Activated B cell treated with CpG ODN at 0.5 μM for 24 hours (primary cell): ENCODE data around the gene TUBGCP3. TPM values are rescaled to one million over a fixed set of nuclear protein-coding genes. Genes with fewer than 3 reads are reported as not detected.

Source experiments
- ATAC-seq: fragments of 200-7000 bp; cut with Tn5 transposase; one replicate; pipeline ENCODE4 v1.10.0; 2021; ENCODE audit warnings: low read depth, mild to moderate bottlenecking, moderate library complexity
- CTCF ChIA-PET: fragments of 350-600 bp; sonication (Branson Sonifier 250); formaldehyde crosslinking; loops from one replicate; lab custom pipeline; 2021; ENCODE audit warnings: antibody characterized with exemption; lab: Charles Lee
- POLR2A ChIA-PET: fragments of 350-600 bp; sonication (Branson Sonifier 250); formaldehyde crosslinking; loops from one replicate; lab custom pipeline; 2021; ENCODE audit warnings: antibody characterized with exemption; lab: Charles Lee
- DNase-seq: peaks from one replicate; pipeline ENCODE4 v3.0.0; 2022
- H3K27ac Mint-ChIP-seq: one replicate; pipeline ENCODE4 v1.8.0; 2020; ENCODE audit warnings: mixed read lengths
- H3K27me3 Mint-ChIP-seq: one replicate; pipeline ENCODE4 v1.8.0; 2021; ENCODE audit warnings: mixed read lengths
- H3K36me3 Mint-ChIP-seq: one replicate; pipeline ENCODE4 v1.8.0; 2021; ENCODE audit warnings: low read depth, mixed read lengths
- H3K4me1 Mint-ChIP-seq: one replicate; pipeline ENCODE4 v1.8.0; 2021; ENCODE audit warnings: mixed read lengths
- H3K4me3 Mint-ChIP-seq: one replicate; pipeline ENCODE4 v1.8.0; 2020; ENCODE audit warnings: mild to moderate bottlenecking, mixed read lengths
- H3K9me3 Mint-ChIP-seq: one replicate; pipeline ENCODE4 v1.8.0; 2020; ENCODE audit warnings: mixed read lengths
- CTCF ChIP-seq: fragments of 200-600 bp; IDR thresholded peaks from one replicate; pipeline ENCODE4 v1.8.0; 2022; ENCODE audit warnings: antibody characterized with exemption, mild to moderate bottlenecking
- intact Hi-C: fragments of 100-400 bp; cut with micrococcal nuclease; formaldehyde crosslinking; loops from one replicate; pipeline ENCODE4 v1.15.1; 2024
- total RNA-seq: library from RNA; stranded (reverse); gene quantifications from 2 replicates; pipeline ENCODE4 v1.2.3, GENCODE V29; 2022

Gene TUBGCP3
- total RNA-seq, 1 donor from 2014 or later = 57.4 TPM

GRCh38 chr13:112477070-112477619 is 110.8 kb downstream of the TUBGCP3 start:
- no peak overlapping the region for H3K27ac Mint-ChIP-seq
- CTCF ChIA-PET = no interaction called here
- no peak overlapping the region for H3K4me3 Mint-ChIP-seq
- H3K27me3 Mint-ChIP-seq = no peaks in the 10 kb centered on the region
- no peaks in the 10 kb centered on the region for H3K4me1 Mint-ChIP-seq
- POLR2A ChIA-PET = no interaction called here
- ATAC-seq (no peak), DNase-seq (no peak)
- H3K9me3 Mint-ChIP-seq = peaks cover 8% of the 10 kb centered on the region
- intact Hi-C loops = no loop called here
- no peak for TF ChIP-seq CTCF
- peaks cover 3% of the 10 kb centered on the region for H3K36me3 Mint-ChIP-seq

DNA sequence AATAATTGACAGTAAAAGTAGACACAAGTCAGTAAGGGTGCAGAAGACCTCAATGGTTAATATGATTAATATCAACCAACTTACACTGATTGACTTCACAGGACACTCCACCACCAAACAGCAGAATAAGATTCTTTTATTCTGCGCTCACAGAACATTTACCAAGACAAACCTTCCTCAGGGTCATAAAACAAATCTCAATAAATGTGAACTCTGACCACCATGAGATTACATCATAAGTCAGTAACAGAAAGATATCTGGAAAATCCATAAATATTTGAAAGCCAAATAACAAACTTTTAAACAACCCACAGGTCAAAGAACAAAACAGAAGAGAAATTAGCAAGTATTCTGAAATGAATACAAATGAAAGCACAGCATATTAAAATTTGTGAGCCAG is 112.1 kb downstream of the TUBGCP3 start:
- H3K4me3 Mint-ChIP-seq = no peak overlapping the region
- TF ChIP-seq CTCF = no peak
- DNase-seq = no peak
- no peak for ATAC-seq
- peaks cover 11% of the 10 kb centered on the region for H3K9me3 Mint-ChIP-seq
- H3K27me3 Mint-ChIP-seq = no peaks in the 10 kb centered on the region
- peaks cover 3% of the 10 kb centered on the region for H3K36me3 Mint-ChIP-seq
- ChIA-PET CTCF (no interaction called here), POLR2A (no interaction called here)
- no peak overlapping the region for H3K27ac Mint-ChIP-seq
- no peaks in the 10 kb centered on the region for H3K4me1 Mint-ChIP-seq
- intact Hi-C loops = no loop called here

DNA sequence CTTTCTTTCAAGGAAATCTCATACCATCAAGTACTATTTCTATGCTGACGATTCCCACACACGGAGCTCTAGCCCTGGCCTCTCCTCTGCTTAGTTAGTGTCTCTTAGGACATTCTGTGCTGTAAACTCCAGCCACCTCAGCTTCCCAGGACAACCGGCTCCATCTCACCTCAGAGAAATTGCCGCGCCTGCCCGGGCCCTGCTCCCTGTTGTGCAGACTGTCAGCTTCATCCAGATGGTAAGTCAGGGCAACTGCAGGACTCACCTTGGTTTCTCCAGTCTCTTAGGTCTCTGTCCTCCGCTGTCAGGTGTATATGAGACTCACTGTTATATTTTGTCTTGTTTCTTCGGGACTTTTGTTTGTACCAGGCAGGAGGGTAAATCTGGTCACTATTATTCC is 113.1 kb downstream of the TUBGCP3 start:
- ChIA-PET CTCF (no interaction called here), POLR2A (no interaction called here)
- ATAC-seq (no peak), DNase-seq (no peak)
- Mint-ChIP-seq H3K27ac (no peak overlapping the region), H3K9me3 (peaks cover 11% of the 10 kb centered on the region), H3K36me3 (peaks cover 3% of the 10 kb centered on the region), H3K27me3 (no peaks in the 10 kb centered on the region), H3K4me1 (no peaks in the 10 kb centered on the region), H3K4me3 (no peak overlapping the region)
- no peak for TF ChIP-seq CTCF
- intact Hi-C loops = no loop called here

DNA sequence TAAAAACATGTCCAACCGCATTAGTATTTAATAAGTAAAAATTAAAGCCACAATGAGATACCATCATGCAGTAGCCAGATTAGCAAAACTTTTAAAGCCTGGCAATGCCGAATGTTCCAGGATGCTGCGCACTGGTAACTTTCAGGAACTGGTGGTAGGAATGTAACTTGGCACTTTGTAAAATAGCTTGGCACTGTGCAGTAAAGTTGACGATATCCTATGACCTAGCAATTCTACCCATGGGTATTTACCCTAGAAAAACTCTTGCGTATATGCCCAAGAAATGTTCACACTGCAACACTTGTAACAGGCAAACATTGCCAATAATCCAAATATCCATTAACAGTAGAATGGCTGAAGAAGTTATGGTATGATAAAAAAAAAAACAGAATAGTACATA is 114.1 kb downstream of the TUBGCP3 start:
- H3K36me3 Mint-ChIP-seq = peaks cover 3% of the 10 kb centered on the region
- no peaks in the 10 kb centered on the region for H3K4me1 Mint-ChIP-seq
- intact Hi-C loops = no loop called here
- DNase-seq (no peak), ATAC-seq (no peak)
- TF ChIP-seq CTCF = no peak
- no peak overlapping the region for H3K27ac Mint-ChIP-seq
- H3K4me3 Mint-ChIP-seq = no peak overlapping the region
- CTCF ChIA-PET = no interaction called here
- POLR2A ChIA-PET = no interaction called here
- no peaks in the 10 kb centered on the region for H3K27me3 Mint-ChIP-seq
- H3K9me3 Mint-ChIP-seq = peaks cover 11% of the 10 kb centered on the region

GRCh38 chr13:112469071-112469745 is 118.7 kb downstream of the TUBGCP3 start:
- H3K36me3 Mint-ChIP-seq = peaks cover 3% of the 10 kb centered on the region
- no peaks in the 10 kb centered on the region for H3K27me3 Mint-ChIP-seq
- no peak overlapping the region for H3K27ac Mint-ChIP-seq
- POLR2A ChIA-PET = no interaction called here
- intact Hi-C loops = no loop called here
- H3K4me3 Mint-ChIP-seq = no peak overlapping the region
- peaks cover 11% of the 10 kb centered on the region for H3K9me3 Mint-ChIP-seq
- no peaks in the 10 kb centered on the region for H3K4me1 Mint-ChIP-seq
- no peak for TF ChIP-seq CTCF
- ATAC-seq (no peak), DNase-seq (no peak)
- CTCF ChIA-PET = no interaction called here
